ENCODE measurements around the gene EME2.
"Not testable (repeated sequence)": the region's sequence is repeated elsewhere in the genome, so short reads cannot be mapped to it uniquely, and the experiment has no call there.

Gene EME2, protein sequence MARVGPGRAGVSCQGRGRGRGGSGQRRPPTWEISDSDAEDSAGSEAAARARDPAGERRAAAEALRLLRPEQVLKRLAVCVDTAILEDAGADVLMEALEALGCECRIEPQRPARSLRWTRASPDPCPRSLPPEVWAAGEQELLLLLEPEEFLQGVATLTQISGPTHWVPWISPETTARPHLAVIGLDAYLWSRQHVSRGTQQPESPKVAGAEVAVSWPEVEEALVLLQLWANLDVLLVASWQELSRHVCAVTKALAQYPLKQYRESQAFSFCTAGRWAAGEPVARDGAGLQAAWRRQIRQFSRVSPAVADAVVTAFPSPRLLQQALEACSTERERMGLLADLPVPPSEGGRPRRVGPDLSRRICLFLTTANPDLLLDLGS

DNA sequence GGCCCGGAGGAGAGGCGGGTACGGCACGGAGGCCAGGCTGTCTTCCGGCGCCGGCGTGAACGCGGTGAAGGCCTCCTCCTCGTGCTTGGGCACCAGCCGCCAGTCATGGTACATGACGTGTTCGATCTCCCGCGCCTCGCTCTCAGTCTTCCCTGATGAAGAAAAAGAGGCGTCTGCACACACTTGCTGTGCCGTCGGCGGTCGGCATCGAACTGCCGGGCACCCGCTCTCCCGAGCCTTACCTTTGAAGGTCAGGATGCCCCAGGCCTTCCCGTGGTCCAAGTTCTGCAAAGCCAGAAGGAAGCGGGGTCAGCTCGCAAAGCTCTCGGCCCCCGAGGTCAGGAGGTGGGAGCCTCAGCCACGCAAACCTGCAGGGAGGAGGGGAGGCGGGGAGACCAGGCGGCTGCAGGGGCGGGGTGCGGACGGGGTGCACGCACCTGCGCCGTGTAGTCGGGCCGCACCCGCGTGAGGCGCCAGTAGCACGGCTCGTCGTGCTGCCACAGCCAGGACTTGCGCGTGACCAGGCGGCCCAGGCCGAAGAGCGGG, at the start of gene EME2:
Gene EME2, plus strand, starts transcription at position 449 of the 546 bp plus-strand sequence. CDS start 418 bp downstream, outside the sequence.
- no peak for DNase-seq (ENCODE audit: low read depth in 1 of 2, low spot score in 1 of 2)

- no peak for DNase-seq (ENCODE audit: low read depth in 1 of 2, low spot score in 1 of 2)
These were observed 49.0 kb upstream of the EME2 start for GRCh38 chr16:1723450-1724147.

GRCh38 chr16:1724491-1724890, 48.1 kb upstream of the EME2 start:
- no peak for DNase-seq (ENCODE audit: low read depth in 1 of 2, low spot score in 1 of 2)

GRCh38 chr16:1726661-1727502, 45.7 kb upstream of the EME2 start:
- no peak for DNase-seq (ENCODE audit: low read depth in 1 of 2, low spot score in 1 of 2)

GRCh38 chr16:1727651-1728624, 44.7 kb upstream of the EME2 start:
- no peak for DNase-seq (ENCODE audit: low read depth in 1 of 2, low spot score in 1 of 2)

DNA sequence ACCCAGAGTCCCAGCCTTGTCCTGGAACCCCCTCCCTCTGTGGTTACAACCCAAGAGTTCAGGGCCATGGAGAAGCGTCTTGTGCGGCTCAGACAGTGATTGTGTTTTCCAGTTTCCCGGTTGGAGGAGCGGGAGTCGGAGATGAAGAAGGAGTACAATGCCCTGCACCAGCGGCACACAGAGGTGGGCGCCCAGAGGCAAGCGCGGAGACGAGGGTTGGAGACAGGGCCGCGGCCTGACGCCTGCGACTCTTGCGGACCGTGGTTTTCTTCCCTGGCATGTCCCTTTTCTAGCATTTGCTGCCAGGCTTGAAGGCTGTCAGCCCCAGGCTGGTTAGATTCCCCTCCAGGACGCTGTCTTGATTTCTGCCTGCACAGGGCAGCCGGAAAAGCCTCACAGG, 43.6 kb upstream of the EME2 start:
- no peak for DNase-seq (ENCODE audit: low read depth in 1 of 2, low spot score in 1 of 2)

DNA sequence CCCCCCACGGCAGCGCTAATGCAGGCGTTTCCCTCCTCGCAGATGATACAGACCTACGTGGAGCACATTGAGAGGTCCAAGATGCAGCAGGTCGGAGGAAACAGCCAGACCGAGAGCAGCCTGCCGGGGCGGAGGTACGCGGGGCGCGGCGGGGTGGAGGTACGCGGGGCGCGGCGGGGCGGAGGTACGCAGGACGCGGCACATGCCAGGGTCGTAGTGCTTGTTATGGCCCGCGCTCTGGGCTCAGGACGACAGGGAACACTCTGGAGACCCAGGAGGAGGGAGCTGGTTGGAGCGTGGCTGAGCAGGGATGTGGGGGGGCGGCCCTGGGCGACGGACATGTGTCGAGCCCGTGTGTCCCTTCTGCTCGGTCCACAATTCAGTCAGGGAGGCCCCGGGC, 43.2 kb upstream of the EME2 start:
- no peak for DNase-seq (ENCODE audit: low read depth in 1 of 2, low spot score in 1 of 2)

GRCh38 chr16:1731073-1731472, 41.5 kb upstream of the EME2 start:
- DNase-seq (ENCODE audit: low read depth in 1 of 2, low spot score in 1 of 2): no peak

DNA sequence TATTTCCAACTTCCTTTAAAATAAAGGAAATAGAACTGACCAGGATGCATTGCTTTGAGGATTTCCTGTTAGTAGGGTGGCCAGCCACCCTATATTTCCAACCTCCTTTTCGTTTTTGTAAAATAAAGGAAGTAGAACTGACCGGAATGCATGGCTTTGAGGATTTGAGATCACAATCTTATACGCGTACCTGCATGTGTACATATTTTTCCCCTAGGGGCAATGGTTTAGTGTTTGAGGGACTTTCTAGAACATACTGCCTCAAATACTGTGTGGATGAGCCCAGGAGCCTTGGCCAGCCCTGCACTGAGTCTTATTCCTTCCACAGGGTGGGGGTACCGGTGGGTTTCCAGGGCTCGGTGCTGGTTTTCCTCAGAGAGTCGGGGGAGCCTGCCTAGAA, 41.0 kb upstream of the EME2 start:
- DNase-seq (ENCODE audit: low read depth in 1 of 2, low spot score in 1 of 2): no peak

- no peak for DNase-seq (ENCODE audit: low read depth in 1 of 2, low spot score in 1 of 2)
These were observed 40.5 kb upstream of the EME2 start for GRCh38 chr16:1732071-1732470.

GRCh38 chr16:1732551-1732987, 40.0 kb upstream of the EME2 start:
- not testable (repeated sequence) for DNase-seq (ENCODE audit: low read depth in 1 of 2, low spot score in 1 of 2)

DNA sequence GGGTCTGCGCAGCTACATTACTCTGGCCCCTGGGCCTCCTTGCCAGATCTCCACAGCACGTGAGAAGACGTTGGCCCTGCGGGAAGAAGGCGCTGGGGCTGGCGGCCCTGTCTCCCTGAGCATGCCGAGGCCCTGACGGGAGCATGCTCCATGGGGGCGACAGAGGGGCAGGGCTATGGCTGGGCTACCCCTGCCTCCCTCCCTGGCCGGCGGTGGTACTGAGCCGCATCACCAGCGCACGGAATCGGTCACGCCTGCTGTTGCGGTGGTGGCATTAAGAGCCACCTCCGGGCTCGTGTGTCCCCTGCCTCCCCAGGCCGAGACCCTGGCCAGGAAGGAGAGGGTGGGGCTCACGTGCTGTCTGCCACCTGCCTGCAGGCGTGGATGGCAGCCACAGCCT, 38.5 kb upstream of the EME2 start:
- no peak for DNase-seq (ENCODE audit: low read depth in 1 of 2, low spot score in 1 of 2)

GRCh38 chr16:1734816-1735215, 37.8 kb upstream of the EME2 start:
- no peak for DNase-seq (ENCODE audit: low read depth in 1 of 2, low spot score in 1 of 2)

DNA sequence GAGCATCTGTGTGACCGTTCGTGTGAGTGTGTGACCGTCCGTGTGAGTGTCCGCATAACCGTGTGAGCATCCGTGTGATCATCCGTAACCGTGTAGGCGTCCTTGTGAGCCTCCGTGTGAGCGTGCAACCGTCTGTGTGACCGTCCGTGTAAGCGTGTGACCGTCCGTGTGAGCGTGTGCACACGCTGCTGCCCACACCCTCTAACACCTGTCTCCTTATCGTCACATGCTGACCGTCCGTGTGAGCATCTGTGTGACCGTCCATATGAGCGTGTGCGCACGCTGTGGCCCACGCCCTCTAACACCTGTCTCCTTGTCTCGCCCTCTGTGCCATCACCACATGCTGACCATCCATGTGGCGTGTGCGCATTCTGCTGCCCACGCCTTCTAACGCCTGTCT, 32.4 kb upstream of the EME2 start:
- no peak for DNase-seq (ENCODE audit: low read depth in 1 of 2, low spot score in 1 of 2)

- DNase-seq (ENCODE audit: low read depth in 1 of 2, low spot score in 1 of 2): no peak
These were observed 31.7 kb upstream of the EME2 start for GRCh38 chr16:1740781-1741490.

- no peak for DNase-seq (ENCODE audit: low read depth in 1 of 2, low spot score in 1 of 2)
These were observed 31.0 kb upstream of the EME2 start for GRCh38 chr16:1741553-1742165.

GRCh38 chr16:1743376-1744337, 29.0 kb upstream of the EME2 start:
- no peak for DNase-seq (ENCODE audit: low read depth in 1 of 2, low spot score in 1 of 2)

GRCh38 chr16:1744338-1744840, 28.2 kb upstream of the EME2 start:
- DNase-seq (ENCODE audit: low read depth in 1 of 2, low spot score in 1 of 2): no peak
